Fibroblast of upper back skin (primary cell): ENCODE measurements around the gene GRIA3.
"Not testable (repeated sequence)": the region's sequence is repeated elsewhere in the genome, so short reads cannot be mapped to it uniquely, and the experiment has no call there.

ENCODE experiments used
- DNase-seq: peaks from one replicate; pipeline ENCODE4 v3.0.0-alpha.2; 2013

GRIA3 gene

DNA sequence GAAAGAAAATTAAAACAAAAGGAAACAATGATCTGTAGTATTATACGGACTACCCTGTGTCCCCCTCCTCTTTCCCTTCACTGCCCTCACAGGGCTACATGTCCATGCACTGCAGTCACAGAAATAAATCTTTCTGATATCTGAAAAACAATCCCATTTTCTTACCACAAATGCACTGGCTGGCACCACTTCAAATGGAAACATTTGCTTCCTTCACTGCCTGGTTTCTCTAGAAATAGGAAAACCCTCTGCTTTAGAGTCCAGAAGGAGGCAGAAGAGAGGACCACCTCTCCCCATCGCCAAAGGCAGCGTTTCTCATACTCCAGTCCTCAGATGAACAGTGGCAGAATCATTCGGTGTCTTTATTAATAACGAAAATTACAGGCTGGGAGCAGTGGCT is 98.2 kb downstream of the GRIA3 start:
- no peak for DNase-seq

DNA sequence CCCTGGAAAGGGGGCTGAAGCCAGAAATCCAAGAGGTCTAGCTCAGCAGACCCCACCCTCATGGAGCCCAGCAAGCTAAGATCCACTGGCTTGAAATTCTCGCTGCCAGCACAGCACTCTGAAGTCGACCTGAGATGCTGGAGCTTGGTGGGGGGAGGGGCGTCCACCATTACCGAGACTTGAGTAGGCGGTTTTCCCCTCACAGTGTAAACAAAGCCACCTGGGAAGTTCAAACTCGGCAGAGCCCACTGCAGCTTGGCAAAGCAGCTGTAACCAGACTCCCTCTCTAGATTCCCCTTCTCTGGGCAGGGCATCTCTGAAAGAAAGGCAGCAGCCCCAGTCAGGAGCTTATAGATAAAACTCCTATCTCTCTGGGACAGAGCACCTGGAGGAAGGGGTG is 99.3 kb downstream of the GRIA3 start:
- not testable (repeated sequence) for DNase-seq

DNA sequence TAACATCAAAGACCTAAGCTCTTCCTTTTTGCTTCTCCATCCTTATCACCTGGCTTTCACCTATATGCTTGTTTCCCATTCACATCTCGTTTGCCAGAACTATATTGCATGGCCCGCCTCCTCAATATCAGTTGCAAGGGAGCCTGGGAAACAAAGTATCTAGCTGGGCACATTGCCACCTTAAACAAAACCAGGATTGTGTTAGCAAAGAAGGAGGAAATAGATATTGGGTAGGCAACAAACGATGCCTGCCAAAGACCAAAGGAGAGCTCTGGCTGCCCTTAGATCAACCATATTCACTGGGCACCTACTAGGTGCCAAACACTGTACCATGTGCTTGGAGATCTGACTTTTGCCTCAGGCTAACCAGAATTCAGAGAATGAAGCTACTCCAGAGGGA is 107.5 kb downstream of the GRIA3 start:
- no peak for DNase-seq

DNA sequence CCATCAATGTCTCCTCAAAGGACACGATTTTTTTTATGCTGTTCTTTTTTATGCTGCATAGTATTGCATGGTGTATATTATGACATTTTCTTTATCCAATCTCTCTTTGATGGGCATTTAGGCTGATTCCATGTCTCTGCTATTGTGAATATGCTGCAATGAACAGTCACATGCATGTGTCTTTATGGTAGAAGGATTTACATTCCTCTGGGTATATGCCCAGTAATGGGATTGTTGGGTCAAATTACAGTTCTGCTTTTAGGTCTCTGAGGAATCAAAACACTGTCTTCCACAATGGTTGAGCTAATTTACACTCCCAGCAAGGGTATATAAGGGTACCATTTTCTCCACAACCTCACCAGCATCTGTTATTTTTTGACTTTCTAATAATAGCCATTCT is 113.9 kb downstream of the GRIA3 start:
- DNase-seq: peak; percentile 52

DNA sequence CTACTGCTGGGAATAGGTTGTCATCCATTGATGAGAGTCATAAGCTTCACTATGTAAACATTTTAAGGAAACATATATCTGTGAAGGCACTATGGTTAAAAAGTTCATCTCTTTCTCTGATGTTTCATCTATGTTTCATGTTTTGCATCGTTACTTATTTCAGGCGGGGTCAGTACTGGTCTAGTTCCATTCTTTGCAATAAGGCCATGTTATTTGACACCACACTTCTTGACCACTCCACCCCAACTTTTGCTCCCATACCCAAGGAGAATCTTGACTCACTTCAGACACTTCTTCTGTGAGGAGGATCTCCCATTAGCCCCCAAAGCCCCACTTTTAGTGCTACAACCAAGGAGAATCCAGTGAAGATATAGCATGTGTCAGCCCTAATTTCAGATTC is 119.4 kb downstream of the GRIA3 start:
- DNase-seq: no peak

DNA sequence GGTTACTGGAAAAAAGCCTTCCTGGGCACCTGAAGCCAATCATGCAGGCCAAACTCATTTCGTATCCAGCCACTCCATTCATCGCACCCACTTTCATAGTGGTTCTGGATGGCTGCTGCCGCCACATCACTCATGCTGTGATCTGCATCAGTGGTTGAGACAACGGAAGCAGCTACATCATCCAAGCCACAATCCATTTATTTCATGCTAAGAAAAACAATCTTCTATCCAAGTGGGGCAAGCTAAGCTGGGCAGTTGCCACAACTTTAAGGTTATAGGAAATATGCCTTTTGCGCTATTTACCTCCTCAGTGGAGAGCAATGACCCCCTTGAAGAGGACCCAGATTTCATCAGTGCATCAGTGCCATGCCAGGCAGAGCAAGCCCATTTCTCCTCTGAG is 124.6 kb downstream of the GRIA3 start:
- DNase-seq: peak; percentile 3

DNA sequence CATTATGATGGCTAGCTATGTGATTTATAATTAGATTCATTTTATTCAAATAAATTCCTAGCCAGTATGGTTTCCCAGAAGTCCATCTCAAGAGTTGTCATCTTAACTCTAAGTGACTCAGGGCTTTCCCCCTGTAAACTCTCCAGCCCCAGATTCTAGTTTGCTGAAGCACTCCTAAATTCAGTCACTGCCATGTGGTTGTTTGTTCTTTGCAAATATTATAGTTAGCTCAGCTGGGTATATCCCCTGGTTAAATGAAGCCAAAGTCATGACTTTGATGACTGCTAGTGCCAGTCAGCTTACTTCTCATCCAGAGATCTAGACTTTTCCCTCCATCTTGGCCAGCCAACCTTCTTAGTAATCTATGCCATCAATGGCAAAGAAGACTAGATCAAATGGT is 126.0 kb downstream of the GRIA3 start:
- no peak for DNase-seq

DNA sequence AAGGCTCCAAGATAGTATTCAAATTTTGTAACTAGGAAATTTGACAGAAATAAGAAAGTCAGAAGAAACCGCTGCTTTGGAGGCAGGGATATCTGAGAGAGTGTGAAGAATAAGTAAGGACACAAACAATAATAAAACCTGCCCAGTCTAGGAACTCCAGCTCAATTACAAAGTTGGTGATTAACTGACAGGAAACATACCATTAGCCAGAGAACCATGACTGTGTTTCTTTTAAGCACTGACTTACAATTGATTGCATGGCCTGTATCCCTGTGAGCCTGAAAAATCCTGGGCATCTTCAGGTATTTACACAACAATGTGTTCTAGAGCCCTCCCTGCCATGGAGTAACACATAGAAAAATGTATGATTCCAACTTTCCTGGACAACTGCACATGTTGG is 127.4 kb downstream of the GRIA3 start:
- peak; percentile 6 for DNase-seq

DNA sequence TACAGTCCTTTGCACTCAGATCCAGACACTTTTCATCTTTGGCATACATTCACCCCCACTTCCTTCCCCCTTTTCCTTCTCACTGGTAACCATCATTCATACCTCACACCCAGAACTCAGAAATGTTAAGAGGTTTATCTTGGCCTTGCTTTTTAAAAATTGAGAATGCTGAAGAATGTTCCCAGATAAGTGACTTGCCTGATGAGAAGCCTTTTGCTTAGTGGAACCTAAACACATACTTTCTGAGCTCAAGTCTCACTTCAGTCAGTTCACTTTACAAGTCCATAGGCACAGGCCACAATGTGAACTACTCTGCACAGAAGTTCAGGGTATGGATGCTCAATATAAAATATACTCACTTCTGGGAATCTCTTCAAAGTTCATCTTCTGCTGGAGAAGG is 129.4 kb downstream of the GRIA3 start:
- no peak for DNase-seq

DNA sequence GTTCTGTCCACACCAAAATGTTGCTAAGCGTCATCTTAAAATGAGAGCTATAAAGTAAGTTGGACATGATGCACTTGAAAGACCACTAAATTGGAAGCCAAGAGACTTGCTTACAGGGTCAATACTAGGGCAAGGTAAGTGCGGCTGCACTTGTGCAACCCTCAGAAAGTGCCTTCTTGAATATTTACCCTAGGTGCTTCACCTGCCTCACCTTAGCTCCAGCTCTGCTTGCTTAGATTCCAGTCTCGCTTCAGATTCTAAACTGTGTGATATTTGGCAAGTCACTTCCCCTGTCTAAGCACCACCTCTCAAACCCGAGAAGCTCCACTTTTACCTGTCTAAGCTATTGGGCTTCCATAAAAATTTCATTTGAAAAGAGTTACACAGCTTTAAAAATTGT is 136.5 kb downstream of the GRIA3 start:
- no peak for DNase-seq

DNA sequence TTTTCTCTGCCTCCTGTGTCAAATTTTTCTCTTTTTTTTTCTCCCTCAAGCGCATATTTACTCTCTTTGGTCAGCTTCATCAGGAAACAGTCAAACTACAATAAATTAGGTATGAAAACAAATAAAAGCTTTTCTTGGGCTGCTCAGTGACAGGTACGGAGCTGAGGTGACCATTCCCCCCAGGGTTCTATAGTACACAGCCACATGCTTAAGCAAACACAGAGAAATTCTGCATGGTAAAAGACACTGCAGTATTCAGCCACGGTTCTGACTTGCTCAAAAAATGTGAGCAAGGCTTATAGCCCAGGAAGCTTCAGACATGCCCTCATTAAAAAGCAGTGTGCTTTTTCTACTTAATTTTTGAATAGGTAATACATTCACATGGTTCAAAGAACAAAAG is 138.5 kb downstream of the GRIA3 start:
- DNase-seq: no peak

DNA sequence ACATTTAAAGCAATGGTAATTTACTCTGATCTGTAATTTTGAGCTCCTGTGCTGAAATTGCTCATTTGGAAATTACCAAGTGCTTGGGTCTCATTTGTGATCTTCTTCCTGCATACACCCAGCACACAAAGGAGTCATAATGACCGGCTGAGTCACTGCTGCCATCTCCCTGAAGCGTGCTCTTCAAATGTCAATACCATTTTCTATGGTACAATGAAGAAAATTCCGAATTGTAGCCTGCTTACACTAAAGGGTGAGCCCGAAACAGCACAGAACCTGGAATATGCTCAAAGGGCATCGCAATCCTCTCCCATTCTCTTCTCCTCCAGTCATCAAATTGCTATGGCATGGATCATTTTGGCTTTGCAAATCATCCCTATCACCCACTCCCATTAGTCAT is 140.5 kb downstream of the GRIA3 start:
- no peak for DNase-seq

DNA sequence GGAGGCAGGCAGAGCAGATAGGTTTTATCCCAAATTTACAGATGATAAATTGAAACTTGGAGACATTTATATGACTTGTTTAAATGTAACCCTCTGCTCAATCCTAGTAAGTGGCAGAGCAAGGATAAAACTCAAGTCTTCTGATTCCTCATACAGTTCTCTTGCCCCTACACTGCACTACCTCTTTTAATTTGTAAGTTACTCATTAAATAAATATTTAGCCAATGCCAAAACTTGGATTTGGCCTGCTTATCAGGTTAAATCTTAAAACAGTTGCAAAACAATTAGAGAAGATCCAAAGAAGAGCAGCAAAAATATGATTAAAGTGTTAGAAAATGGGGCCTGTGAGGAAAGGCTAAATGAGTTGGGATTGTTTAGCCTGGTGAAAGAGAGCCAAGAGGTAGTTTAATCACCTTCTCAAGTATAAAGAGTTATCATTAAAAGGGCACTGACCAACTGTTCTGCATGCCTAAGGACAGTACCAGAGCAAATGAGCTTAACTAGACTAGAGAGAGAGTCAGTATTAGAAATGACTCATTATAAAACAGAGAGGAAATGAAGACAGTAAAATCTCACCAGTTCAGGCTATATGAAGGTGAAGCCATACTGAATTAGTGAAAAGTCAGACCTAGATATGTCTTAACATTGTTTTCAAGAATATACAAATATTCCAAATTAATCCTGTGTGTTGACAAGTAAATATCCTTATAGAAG is 146.3 kb downstream of the GRIA3 start:
- no peak for DNase-seq

DNA sequence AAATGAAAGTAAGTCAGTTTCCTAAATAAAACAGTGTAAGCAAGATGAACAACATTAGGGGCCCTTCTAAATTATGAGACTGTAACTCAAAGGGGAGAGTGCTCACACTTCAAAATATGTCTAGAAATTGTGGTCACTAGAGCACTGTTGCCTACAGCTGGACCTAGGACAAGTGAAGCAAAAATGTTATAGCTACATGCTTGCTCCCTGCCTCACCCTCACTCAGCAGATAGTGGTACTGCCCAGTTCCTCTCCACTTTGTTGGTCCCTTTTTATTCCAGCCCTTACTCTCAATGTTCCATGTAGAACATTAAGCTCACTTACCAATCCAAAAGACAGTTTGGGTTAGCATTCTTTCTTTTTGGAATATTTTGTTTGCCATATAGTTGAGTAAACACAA is 147.3 kb downstream of the GRIA3 start:
- no peak for DNase-seq

DNA sequence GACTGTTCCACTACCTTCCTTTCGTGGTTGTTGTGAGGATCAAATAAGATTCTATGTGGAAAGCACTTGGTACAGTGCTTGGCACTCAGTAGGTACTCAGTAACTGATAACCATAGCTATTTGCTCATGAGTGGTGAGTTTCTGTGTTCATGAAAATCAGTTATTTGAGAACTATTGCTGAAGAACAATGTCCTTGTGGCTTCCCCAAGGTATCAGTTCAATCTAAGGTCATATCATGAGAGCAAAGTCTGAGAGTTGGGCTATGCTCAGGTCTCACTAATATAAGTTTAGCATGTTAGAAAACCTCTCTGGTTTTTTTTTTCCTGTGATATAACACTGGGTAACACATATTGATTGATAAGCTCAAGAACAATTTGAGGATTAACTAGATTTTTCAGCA is 147.8 kb downstream of the GRIA3 start:
- no peak for DNase-seq

DNA sequence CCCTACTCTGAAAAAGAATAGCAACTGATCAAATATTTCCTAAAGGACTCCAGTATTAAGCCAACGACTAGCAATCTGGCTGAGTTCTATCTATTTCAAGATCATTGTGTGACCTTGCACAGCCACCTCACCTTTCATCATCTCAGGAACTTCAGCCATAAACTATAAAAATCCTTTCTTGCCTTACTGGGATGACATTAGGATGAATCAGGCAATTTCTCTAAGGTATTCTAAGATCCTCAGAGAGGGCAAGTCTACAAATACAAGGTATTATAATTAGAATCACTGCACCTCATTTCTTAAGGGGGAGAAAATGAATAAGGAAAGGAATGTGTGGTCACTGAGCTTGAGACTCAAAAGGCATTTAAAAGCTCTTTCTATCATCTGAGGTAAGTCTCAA is 152.6 kb downstream of the GRIA3 start:
- peak; percentile 45 for DNase-seq

DNA sequence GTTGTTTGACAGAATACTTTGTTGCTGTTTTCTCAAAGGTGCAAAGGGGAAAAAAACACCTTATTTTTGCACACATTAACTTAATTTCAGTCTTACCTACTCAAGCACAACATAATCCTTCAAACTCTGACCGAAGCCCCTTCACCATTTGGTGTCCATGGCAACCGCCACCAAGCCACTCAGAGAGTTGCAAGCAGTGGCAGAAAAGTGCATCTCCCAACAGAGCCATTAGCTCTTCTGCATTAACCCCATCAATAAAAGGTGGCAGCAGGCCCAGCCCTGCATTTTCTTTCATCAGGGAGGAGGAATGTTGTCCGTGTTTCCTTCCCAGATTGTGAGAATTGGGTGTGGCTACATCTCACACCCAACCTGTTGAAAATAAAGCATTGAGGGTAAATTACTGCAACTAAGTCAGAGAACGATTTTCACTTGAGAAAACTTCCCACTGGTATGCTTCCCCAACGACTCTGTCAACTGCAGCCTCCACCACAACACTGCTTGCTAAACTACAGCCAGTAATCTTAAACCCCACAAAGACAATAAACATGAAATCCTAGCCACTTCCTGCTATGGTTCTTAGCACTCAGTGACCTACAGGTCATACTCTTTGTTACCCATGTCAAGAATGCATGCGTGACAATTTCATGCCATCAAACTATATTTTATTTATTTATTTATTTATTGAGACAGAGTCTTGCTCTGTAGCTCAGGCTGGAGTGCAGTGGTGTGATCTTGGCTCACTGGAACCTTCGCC is 154.0 kb downstream of the GRIA3 start:
- DNase-seq: no peak

DNA sequence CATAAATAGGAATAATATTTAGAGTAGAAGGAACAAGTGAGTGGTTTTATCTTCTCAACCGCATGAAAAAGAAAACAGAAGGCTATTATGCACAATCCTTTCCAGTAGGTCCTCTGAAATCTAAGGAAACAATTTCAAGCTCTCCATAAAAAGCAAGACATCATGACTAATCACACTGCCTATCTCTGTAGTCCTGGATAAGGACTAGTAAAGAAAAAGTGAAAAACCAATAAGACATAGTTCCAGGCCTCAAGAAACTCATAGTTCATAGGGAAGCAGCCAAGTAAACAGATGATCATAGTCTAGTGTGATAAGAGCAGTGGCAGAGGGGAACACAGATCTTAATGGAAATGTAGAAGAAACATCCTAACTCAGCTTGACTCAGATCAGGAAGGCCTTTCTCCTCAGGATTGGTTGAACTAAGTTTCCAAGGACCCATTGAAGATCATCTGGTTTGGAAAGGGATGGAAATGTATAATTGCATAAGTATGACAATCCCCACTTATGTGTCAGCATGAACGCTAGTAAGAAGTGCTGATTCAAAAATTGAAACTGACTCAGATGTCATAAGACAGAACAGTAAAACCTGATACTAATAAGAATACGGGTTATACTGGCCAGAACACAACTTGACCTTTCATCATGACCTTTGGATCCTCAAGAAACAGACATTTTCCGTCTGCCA is 155.3 kb downstream of the GRIA3 start:
- peak; percentile 64 for DNase-seq

DNA sequence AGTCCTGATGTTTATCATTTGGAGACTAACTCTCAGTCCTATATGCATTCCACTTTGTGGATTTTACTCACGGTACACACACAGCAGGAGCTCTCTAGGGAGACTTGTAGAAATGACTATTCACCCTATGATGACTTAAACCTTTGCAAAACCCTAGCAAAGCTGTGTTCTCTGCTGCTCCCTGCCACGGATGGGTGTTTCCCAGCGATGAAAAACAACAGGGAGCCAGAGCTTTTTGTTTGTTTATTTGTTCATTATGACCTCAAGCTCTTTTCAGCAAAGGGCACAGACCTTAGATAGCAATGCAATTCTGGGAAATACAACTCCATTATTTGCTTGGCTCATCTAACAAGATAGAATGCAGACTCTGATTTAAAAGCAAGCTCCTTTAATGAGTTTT is 156.6 kb downstream of the GRIA3 start:
- peak; percentile 19 for DNase-seq

DNA sequence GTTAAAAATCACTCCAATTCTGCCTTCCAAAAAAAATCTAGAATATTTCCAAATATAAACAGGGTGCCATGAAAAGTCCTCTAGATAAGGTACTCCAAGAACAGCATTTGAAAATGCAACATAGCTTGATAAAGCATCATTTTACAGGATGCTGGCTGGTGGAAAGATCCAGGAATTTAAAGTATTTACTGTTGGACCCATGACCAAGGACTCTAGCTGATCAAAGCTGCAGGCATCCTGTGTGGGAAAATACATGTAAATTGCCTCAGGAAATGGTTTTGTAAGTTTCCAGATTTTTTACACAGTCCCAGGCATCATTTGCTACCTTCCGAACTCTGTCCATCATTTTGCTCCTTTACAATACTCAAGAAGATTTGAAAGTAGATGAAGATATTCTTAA is 164.4 kb downstream of the GRIA3 start:
- peak; percentile 61 for DNase-seq

DNA sequence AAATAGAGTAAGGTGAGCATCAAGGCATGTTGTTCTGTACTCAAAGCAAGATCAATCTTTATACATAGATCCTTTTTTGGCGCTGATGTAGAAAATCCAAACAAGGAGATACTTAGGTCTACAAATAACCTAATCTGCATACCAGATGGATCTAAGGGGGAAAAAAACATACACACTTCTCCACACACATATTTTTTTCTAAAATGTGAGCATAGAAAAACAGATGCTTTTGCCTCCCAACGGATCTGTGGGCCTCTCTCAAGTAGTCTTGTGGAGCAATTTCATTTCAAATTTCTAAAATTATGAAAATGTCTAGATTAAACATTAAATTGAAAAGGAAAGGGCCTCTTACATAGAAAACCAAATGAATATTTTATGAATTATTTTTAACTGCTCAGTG is 166.1 kb downstream of the GRIA3 start:
- no peak for DNase-seq

DNA sequence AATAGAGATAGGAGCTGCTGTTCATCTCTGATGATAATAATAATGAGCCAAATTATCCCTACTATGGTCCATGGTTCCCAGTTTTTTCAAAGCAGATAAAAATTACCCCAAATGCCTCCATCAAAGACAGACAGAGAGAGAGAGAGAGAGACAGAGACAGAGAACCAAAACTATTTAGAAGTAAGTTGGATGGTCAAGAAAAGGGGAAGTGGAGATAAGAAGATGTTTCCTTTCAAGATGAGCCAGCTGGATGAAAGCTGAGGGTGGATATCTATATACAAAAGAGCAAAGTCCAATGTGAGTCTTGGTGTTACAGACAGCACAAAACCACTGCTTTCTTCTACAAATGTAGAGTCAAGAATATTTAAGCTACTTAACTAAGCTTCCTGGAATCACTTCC is 173.9 kb downstream of the GRIA3 start:
- no peak for DNase-seq

DNA sequence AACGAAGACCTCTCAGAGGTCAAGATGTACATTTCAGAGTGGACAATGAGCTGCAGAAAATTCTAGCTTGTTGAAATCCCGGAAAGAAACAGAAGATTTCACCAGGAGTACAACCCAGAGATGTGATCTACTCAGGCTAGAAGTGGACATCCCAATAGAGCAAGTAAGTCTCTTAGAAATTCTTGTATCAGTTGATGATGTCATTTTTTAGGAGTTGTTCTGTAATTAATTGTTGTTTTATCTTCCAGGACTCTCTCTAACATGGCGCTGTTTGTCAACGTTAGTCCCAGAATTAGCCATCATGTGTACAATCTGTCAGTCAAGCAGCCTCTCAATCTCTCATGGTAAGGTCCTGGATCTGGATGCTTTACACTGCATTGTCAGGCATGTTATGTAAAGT is 174.4 kb downstream of the GRIA3 start:
- no peak for DNase-seq

DNA sequence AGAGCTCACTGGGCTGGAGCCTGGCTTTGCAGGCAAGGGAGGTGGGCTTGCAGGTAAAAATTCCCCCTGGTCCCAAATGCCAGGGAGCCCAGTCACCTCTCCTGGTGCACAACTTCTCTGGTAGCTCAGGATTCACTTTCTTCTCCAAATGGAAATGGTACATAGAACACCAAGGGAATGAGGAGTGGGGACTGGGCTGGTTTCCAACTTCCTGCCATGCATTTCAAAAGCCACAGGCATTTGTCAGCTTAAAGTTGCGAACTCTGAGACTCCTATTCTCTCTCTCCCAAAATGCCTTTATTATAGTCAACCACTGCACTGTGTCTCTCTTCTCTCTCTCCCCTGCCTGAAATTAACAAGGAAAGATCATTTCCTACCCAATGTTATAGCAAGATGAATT is 177.3 kb downstream of the GRIA3 start:
- peak; percentile 57 for DNase-seq
